Inflammatory macrophage treated with lipopolysaccharide for 1 hour (primary cell): Measurements from ENCODE around the gene FAIM2.
"Not testable (repeated sequence)": the region's sequence is repeated elsewhere in the genome, so short reads cannot be mapped to it uniquely, and the experiment has no call there.

Experiments
- DNase-seq, 2 donors: peaks; one replicate each; pipeline ENCODE4 v3.0.0-alpha.2; 2020 to 2022

Gene FAIM2

GRCh38 chr12:49860921-49861320 is 42.8 kb downstream of the FAIM2 start:
- not testable (repeated sequence) for DNase-seq

- not testable (repeated sequence) for DNase-seq
Measured at GRCh38 chr12:49855890-49856289, 47.8 kb downstream of the FAIM2 start.

- DNase-seq: no peak
Measured at GRCh38 chr12:49854976-49855375, 48.7 kb downstream of the FAIM2 start.

GRCh38 chr12:49853671-49854070 is 50.0 kb downstream of the FAIM2 start:
- DNase-seq: no peak

- DNase-seq: no peak
Measured at GRCh38 chr12:49847161-49847560, 56.5 kb downstream of the FAIM2 start.

GRCh38 chr12:49846032-49846431 is 57.7 kb downstream of the FAIM2 start:
- no peak for DNase-seq

GRCh38 chr12:49843876-49844437 is 59.7 kb downstream of the FAIM2 start:
- DNase-seq: peak; percentile 23

GRCh38 chr12:49843411-49843810 is 60.3 kb downstream of the FAIM2 start:
- no peak for DNase-seq

GRCh38 chr12:49842519-49843352 is 61.0 kb downstream of the FAIM2 start, which contains the start of gene BCDIN3D:
Gene BCDIN3D, minus strand, starts transcription at chr12:49843106. Its CDS starts 19 bp downstream, at chr12:49843087.
- peak; percentile 90 to 95 for DNase-seq

- peak; percentile 53 to 76 for DNase-seq
Measured at GRCh38 chr12:49838973-49839633, 64.6 kb downstream of the FAIM2 start.

GRCh38 chr12:49832836-49833421 is 70.8 kb downstream of the FAIM2 start:
- DNase-seq: no peak

- DNase-seq: no peak
Measured at GRCh38 chr12:49831717-49832116, 72.0 kb downstream of the FAIM2 start.

- peak; percentile 92 to 97 for DNase-seq
Measured at GRCh38 chr12:49828133-49829091, 75.3 kb downstream of the FAIM2 start, which contains the start of gene NCKAP5L. Gene NCKAP5L, minus strand, starts transcription at chr12:49828413. Its CDS starts 24,369 bp downstream, at chr12:49804044.

GRCh38 chr12:49827401-49828099 is 76.2 kb downstream of the FAIM2 start:
- peak; percentile 44 to 59 for DNase-seq

GRCh38 chr12:49827051-49827400 is 76.7 kb downstream of the FAIM2 start:
- DNase-seq: peak; percentile 29 to 37

GRCh38 chr12:49825971-49826421 is 77.7 kb downstream of the FAIM2 start:
- no peak for DNase-seq

GRCh38 chr12:49825360-49825970 is 78.2 kb downstream of the FAIM2 start:
- DNase-seq: peak; percentile 70 to 72

GRCh38 chr12:49824895-49825294 is 78.8 kb downstream of the FAIM2 start:
- DNase-seq: peak; percentile 90

- no peak for DNase-seq
Measured at GRCh38 chr12:49824416-49824815, 79.3 kb downstream of the FAIM2 start.

GRCh38 chr12:49823951-49824350 is 79.7 kb downstream of the FAIM2 start:
- no peak for DNase-seq

GRCh38 chr12:49823350-49823749 is 80.3 kb downstream of the FAIM2 start:
- no peak for DNase-seq
